Transverse colon (tissue), 3 donors: ENCODE measurements around the gene NDUFB6.

Source experiments
- CTCF ChIP-seq, 5 experiments: fragments of 200-600 bp in 3 of 5; fragments of 450-650 bp in 2 of 5; sonication (generic) in 3 of 5; IDR thresholded peaks; 1 replicate in 2 of 5; 2 replicates in 3 of 5; pipeline ENCODE4 v1.5.1; 2016 to 2017; ENCODE audit warnings: antibody characterized with exemption in 5 of 5, inconsistent platforms in 3 of 5, mild to moderate bottlenecking in 2 of 5, moderate library complexity in 1 of 5
- POLR2A ChIP-seq: fragments of 450-650 bp; IDR thresholded peaks from one replicate; pipeline ENCODE4 v1.6.1; 2016; ENCODE audit warnings: antibody characterized with exemption, mild to moderate bottlenecking, moderate library complexity

GRCh38 chr9:32524892-32525708, 47.9 kb downstream of the NDUFB6 start:
- TF ChIP-seq POLR2A (no peak), CTCF (IDR thresholded peaks at IDR 0.05) (no peak)
